ENCODE results near the gene FABP3. TPM values are rescaled to one million over a fixed set of nuclear protein-coding genes. Genes with fewer than 3 reads are reported as not detected.

Gene FABP3
- total RNA-seq, 1 donor from 2014 or later: 2.2 TPM

DNA sequence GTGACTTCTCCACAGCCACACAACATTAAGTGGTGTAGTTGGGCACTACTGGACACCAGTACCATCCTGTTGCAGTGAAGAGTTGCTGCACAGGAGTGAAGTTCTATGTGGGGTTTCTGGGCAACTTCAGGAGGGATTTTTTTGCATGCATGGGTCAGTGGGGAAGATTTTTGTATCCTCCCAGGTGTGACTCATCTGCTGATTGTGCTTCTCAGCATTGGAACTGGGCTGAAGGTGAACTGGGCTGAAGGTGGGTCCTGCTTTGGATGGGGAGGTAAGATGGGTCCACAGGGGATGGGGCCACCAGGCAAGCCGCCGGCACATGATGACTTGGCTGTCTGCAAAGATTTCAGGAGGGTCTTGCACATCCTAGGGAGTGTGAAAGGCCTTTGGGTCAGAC lies 42.8 kb upstream of the FABP3 start:
- Histone ChIP-seq H3K36me3 (no peaks in the 10 kb centered on the region), H3K4me2 (peak overlapping the region; percentile 78), H2AFZ (replicated peaks) (no peak overlapping the region), H3K4me1 (peaks cover 28% of the 10 kb centered on the region), H3K4me3 (no peak overlapping the region), H3K27ac (no peak overlapping the region), H3K9ac (no peak overlapping the region), H4K20me1 (ENCODE audit: low read depth) (peaks cover 25% of the 10 kb centered on the region), H3K27me3 (peaks cover 17% of the 10 kb centered on the region), H3F3A (ENCODE audit: low read depth) (peaks cover 18% of the 10 kb centered on the region), H3K9me3 (ENCODE audit: low read depth) (no peaks in the 10 kb centered on the region), H3K79me2 (ENCODE audit: low read depth) (peaks cover 21% of the 10 kb centered on the region)
- Mint-ChIP-seq H3K4me3 (peak overlapping the region; percentile 97), H3K4me1 (peaks cover 39% of the 10 kb centered on the region), H3K27me3 (ENCODE audit: insufficient read depth, low read depth) (peaks cover 25% of the 10 kb centered on the region), H3K36me3 (peaks cover 10% of the 10 kb centered on the region), H3K9me3 (no peaks in the 10 kb centered on the region), H3K27ac (peak overlapping the region; percentile 78)
- no peak for DNase-seq (ENCODE audit: low spot score)
- TF ChIP-seq EZH2 (IDR thresholded peaks at IDR 0.05): no peak
- no peak for TF ChIP-seq EZH2phosphoT487 (IDR thresholded peaks at IDR 0.05)
- TF ChIP-seq, protein P1, sequence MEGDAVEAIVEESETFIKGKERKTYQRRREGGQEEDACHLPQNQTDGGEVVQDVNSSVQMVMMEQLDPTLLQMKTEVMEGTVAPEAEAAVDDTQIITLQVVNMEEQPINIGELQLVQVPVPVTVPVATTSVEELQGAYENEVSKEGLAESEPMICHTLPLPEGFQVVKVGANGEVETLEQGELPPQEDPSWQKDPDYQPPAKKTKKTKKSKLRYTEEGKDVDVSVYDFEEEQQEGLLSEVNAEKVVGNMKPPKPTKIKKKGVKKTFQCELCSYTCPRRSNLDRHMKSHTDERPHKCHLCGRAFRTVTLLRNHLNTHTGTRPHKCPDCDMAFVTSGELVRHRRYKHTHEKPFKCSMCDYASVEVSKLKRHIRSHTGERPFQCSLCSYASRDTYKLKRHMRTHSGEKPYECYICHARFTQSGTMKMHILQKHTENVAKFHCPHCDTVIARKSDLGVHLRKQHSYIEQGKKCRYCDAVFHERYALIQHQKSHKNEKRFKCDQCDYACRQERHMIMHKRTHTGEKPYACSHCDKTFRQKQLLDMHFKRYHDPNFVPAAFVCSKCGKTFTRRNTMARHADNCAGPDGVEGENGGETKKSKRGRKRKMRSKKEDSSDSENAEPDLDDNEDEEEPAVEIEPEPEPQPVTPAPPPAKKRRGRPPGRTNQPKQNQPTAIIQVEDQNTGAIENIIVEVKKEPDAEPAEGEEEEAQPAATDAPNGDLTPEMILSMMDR (IDR thresholded peaks at IDR 0.05): no peak

DNA sequence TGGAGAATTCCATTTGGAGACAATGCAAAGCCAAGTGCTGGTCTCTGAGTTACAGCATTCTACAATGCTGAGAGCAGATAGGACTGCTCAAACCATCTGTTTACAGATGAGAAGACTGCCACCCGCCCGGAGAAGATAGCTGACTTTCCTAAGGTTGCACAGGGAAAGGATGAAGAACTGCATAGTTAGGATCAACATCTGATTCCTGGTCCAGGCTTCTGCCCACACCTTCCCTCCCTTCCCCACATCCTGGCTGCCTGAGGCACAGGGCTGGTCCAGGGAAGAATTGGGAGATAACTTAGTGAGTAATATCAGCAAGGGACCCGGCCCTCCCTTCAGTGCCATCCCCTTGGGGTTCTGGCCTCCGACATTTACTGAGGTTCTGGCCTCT lies 42.1 kb upstream of the FABP3 start:
- peak overlapping the region; percentile 97 for H3K4me3 Mint-ChIP-seq
- peak overlapping the region; percentile 33 for H3K9ac ChIP-seq
- TF ChIP-seq EZH2phosphoT487 (IDR thresholded peaks at IDR 0.05) (no peak), EZH2 (IDR thresholded peaks at IDR 0.05) (no peak)
- TF ChIP-seq, protein P1 (IDR thresholded peaks at IDR 0.05): no peak
- peak overlapping the region; percentile 97 for H3K27ac Mint-ChIP-seq
- DNase-seq (ENCODE audit: low spot score): no peak
- peaks cover 16% of the 10 kb centered on the region for H3F3A ChIP-seq (ENCODE audit: low read depth)
- H3K4me2 ChIP-seq: peak overlapping the region; percentile 78
- peaks cover 10% of the 10 kb centered on the region for H3K36me3 Mint-ChIP-seq
- no peaks in the 10 kb centered on the region for H3K9me3 ChIP-seq (ENCODE audit: low read depth)
- peaks cover 39% of the 10 kb centered on the region for H3K4me1 Mint-ChIP-seq
- no peaks in the 10 kb centered on the region for H3K9me3 Mint-ChIP-seq
- H3K4me1 ChIP-seq: peaks cover 26% of the 10 kb centered on the region
- no peaks in the 10 kb centered on the region for H3K36me3 ChIP-seq
- H3K27me3 ChIP-seq: peaks cover 17% of the 10 kb centered on the region
- H3K27ac ChIP-seq: peak overlapping the region; percentile 54
- H3K4me3 ChIP-seq: peak overlapping the region; percentile 91
- peaks cover 22% of the 10 kb centered on the region for H4K20me1 ChIP-seq (ENCODE audit: low read depth)
- no peak overlapping the region for H2AFZ ChIP-seq (replicated peaks)
- H3K79me2 ChIP-seq (ENCODE audit: low read depth): peaks cover 21% of the 10 kb centered on the region
- H3K27me3 Mint-ChIP-seq (ENCODE audit: insufficient read depth, low read depth): peaks cover 26% of the 10 kb centered on the region

DNA sequence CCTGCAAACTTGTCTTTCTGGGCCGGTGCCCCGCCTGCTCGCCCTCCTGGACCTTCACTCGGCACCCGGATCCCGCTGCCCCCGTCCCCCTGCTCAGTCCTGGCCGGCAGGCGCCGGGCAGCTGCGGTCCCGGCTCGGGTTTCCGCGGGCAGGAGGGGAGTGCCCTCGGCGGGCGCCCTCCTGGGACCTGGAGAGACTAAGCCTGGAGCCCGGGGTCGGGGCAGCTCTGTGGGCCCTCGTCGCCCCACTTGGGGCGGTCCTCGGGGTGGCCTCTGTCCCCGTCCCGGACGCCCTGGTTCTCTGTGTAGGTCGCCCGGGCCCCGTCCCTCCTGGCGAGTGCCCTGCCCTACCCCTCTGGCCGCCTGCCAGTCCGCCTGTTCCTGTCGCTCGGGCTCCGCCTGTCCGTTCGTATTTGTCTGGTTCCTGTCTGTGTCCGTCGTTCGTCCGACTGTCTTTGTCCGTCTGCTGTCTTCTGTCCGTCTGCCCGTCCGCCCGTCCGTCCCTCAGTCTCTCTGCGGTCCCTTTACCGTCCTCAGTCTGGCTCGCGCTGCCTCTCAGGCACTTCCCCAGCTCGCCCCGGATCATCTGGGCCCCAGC lies 40.6 kb upstream of the FABP3 start:
- peak overlapping the region; percentile 93 for H3K27ac Mint-ChIP-seq
- H4K20me1 ChIP-seq (ENCODE audit: low read depth): peaks cover 13% of the 10 kb centered on the region
- peaks cover 10% of the 10 kb centered on the region for H3K36me3 Mint-ChIP-seq
- H2AFZ ChIP-seq (replicated peaks): peak overlapping the region; percentile 51
- H3K9me3 ChIP-seq (ENCODE audit: low read depth): no peaks in the 10 kb centered on the region
- peaks cover 26% of the 10 kb centered on the region for H3K4me1 ChIP-seq
- H3K27me3 ChIP-seq: peaks cover 17% of the 10 kb centered on the region
- H3K36me3 ChIP-seq: no peaks in the 10 kb centered on the region
- no peaks in the 10 kb centered on the region for H3K9me3 Mint-ChIP-seq
- H3K4me2 ChIP-seq: peak overlapping the region; percentile 78
- peaks cover 28% of the 10 kb centered on the region for H3K27me3 Mint-ChIP-seq (ENCODE audit: insufficient read depth, low read depth)
- TF ChIP-seq, protein P1 (IDR thresholded peaks at IDR 0.05): no peak
- no peak for TF ChIP-seq EZH2phosphoT487 (IDR thresholded peaks at IDR 0.05)
- TF ChIP-seq EZH2 (IDR thresholded peaks at IDR 0.05): peak; percentile 29
- H3F3A ChIP-seq (ENCODE audit: low read depth): peaks cover 16% of the 10 kb centered on the region
- H3K9ac ChIP-seq: peak overlapping the region; percentile 50
- H3K4me3 Mint-ChIP-seq: peak overlapping the region; percentile 97
- H3K79me2 ChIP-seq (ENCODE audit: low read depth): peaks cover 21% of the 10 kb centered on the region
- peaks cover 45% of the 10 kb centered on the region for H3K4me1 Mint-ChIP-seq
- H3K27ac ChIP-seq: peak overlapping the region; percentile 28
- DNase-seq (ENCODE audit: low spot score): peak; percentile 70
- peak overlapping the region; percentile 91 for H3K4me3 ChIP-seq
